IMR-90 (cell line): Measurements from ENCODE around the gene ZNF469. TPM values are rescaled to one million over a fixed set of nuclear protein-coding genes. Genes with fewer than 3 reads are reported as not detected.
A peak's percentile ranks its signal among the peaks of the same experiment; 100 is the strongest.

Experiments used
- ATAC-seq: fragments of 200-7000 bp; cut with Tn5 transposase; 2 replicates; pipeline ENCODE4 v1.9.1; 2020; ENCODE audit warnings: low read depth, mild to moderate bottlenecking, moderate library complexity
- BruUV-seq: library from RNA; stranded (reverse); fragments of 400-500 nt; replicated peaks from 2 replicates; lab custom pipeline; 2021; lab: Mats Ljungman, UMichigan
- CTCF ChIA-PET: fragments of 300-600 bp; formaldehyde crosslinking; extraction: SDS; loops from one replicate; lab custom pipeline; 2021; ENCODE audit warnings: antibody characterized with exemption; lab: Yijun Ruan, JAX
- POLR2A ChIA-PET: fragments of 300-600 bp; sonication (Branson Sonifier 250); formaldehyde crosslinking; loops from one replicate; lab custom pipeline; 2022; ENCODE audit warnings: antibody characterized with exemption; ENCODE audit not compliant: unreplicated experiment; lab: Charles Lee
- DNase-seq: peaks from one replicate; pipeline ENCODE4 v3.0.0; 2013
- H2AFZ ChIP-seq: replicated peaks from 2 replicates; pipeline ENCODE3; 2013; ENCODE audit warnings: low read length, mild to moderate bottlenecking; ENCODE audit not compliant: poor library complexity
- H2AK5ac ChIP-seq: 2 replicates; pipeline ENCODE4 v1.6.1; 2013; ENCODE audit warnings: low read depth, low read length, inconsistent platforms
- H2AK9ac ChIP-seq: replicated peaks from 2 replicates; pipeline ENCODE3; 2013; ENCODE audit warnings: mild to moderate bottlenecking, low read depth, low read length, moderate library complexity; ENCODE audit not compliant: poor library complexity
- H2BK120ac ChIP-seq: 2 replicates; pipeline ENCODE4 v1.6.1; 2013; ENCODE audit warnings: low read depth, low read length, inconsistent platforms
- H2BK15ac ChIP-seq: 3 replicates; pipeline ENCODE4 v1.6.1; 2013; ENCODE audit warnings: low read depth, low read length, inconsistent platforms
- H2BK20ac ChIP-seq: 2 replicates; pipeline ENCODE4 v1.6.1; 2013; ENCODE audit warnings: low read depth, mild to moderate bottlenecking, inconsistent platforms, low read length, moderate library complexity
- H2BK5ac ChIP-seq: 2 replicates; pipeline ENCODE4 v1.6.1; 2013; ENCODE audit warnings: mild to moderate bottlenecking, low read depth, low read length, inconsistent platforms; ENCODE audit not compliant: poor library complexity, severe bottlenecking
- H3K14ac ChIP-seq: replicated peaks from 2 replicates; pipeline ENCODE4 v1.6.1; 2013; ENCODE audit warnings: low read depth, low read length, inconsistent platforms
- H3K18ac ChIP-seq: 2 replicates; pipeline ENCODE4 v1.6.1; 2013; ENCODE audit warnings: low read depth, low read length, control low read depth
- H3K23ac ChIP-seq: 2 replicates; pipeline ENCODE4 v1.6.1; 2013; ENCODE audit warnings: low read depth, low read length, inconsistent platforms
- H3K27ac ChIP-seq: 2 replicates; pipeline ENCODE4 v1.5.1; 2013; ENCODE audit warnings: mild to moderate bottlenecking, control low read depth, low read length; ENCODE audit not compliant: insufficient read depth
- H3K27me3 ChIP-seq: 2 replicates; pipeline ENCODE4 v1.6.1; 2013; ENCODE audit warnings: low read length; ENCODE audit not compliant: control insufficient read depth, insufficient read depth
- H3K36me3 ChIP-seq: 2 replicates; pipeline ENCODE4 v1.6.1; 2013; ENCODE audit warnings: low read length, mixed read lengths; ENCODE audit not compliant: control insufficient read depth, insufficient read depth
- H3K4ac ChIP-seq: 2 replicates; pipeline ENCODE4 v1.6.1; 2013; ENCODE audit warnings: low read depth, low read length, inconsistent platforms
- H3K4me1 ChIP-seq: 2 replicates; pipeline ENCODE4 v1.6.1; 2013; ENCODE audit warnings: low read length, mixed read lengths; ENCODE audit not compliant: control insufficient read depth, insufficient read depth
- H3K4me2 ChIP-seq: 2 replicates; pipeline ENCODE4 v1.6.1; 2013; ENCODE audit warnings: low read depth, mild to moderate bottlenecking, control low read depth, low read length, moderate library complexity
- H3K4me3 ChIP-seq: 2 replicates; pipeline ENCODE4 v1.5.1; 2013; ENCODE audit warnings: low read depth, mild to moderate bottlenecking, control low read depth, low read length, moderate library complexity; ENCODE audit not compliant: insufficient read depth
- H3K56ac ChIP-seq: 2 replicates; pipeline ENCODE4 v1.6.1; 2013; ENCODE audit warnings: low read length, inconsistent platforms; ENCODE audit not compliant: insufficient read depth; ENCODE audit errors: extremely low read depth
- H3K79me1 ChIP-seq, 2 experiments: 2 replicates each; pipeline ENCODE4 v1.6.1; 2013; ENCODE audit warnings: low read length in 2 of 2, inconsistent platforms in 1 of 2, low read depth in 1 of 2
- H3K9ac ChIP-seq: 2 replicates; pipeline ENCODE4 v1.6.1; 2013; ENCODE audit warnings: low read depth, low read length, control low read depth
- H3K9me1 ChIP-seq: 2 replicates; pipeline ENCODE4 v1.6.1; 2013; ENCODE audit warnings: low read length, inconsistent platforms; ENCODE audit not compliant: insufficient read depth
- H3K9me3 ChIP-seq: 2 replicates; pipeline ENCODE4 v1.6.1; 2013; ENCODE audit warnings: low read length; ENCODE audit not compliant: control insufficient read depth, insufficient read depth
- H4K20me1 ChIP-seq: 2 replicates; pipeline ENCODE4 v1.6.1; 2013; ENCODE audit warnings: low read length, inconsistent platforms; ENCODE audit not compliant: insufficient read depth
- H4K5ac ChIP-seq: 2 replicates; pipeline ENCODE4 v1.6.1; 2013; ENCODE audit warnings: mild to moderate bottlenecking, low read depth, low read length, control low read depth
- H4K8ac ChIP-seq, 2 experiments: 2 replicates each; pipeline ENCODE4 v1.6.1; 2013; ENCODE audit warnings: low read depth in 2 of 2, low read length in 2 of 2, control low read depth in 1 of 2, inconsistent platforms in 1 of 2
- H4K91ac ChIP-seq: 2 replicates; pipeline ENCODE4 v1.6.1; 2013; ENCODE audit warnings: low read depth, low read length, inconsistent platforms; ENCODE audit not compliant: insufficient read depth
- BHLHE40 ChIP-seq: fragments of 150-350 bp; IDR thresholded peaks from 2 replicates; pipeline ENCODE4 v1.6.1; 2016; ENCODE audit warnings: mild to moderate bottlenecking, low read depth, low read length
- CTCF ChIP-seq: conservative IDR thresholded peaks from 2 replicates; pipeline ENCODE4 v1.5.1; 2012; ENCODE audit warnings: mild to moderate bottlenecking, low read depth, low read length, improper control_type of control experiment
- ELK1 ChIP-seq: fragments of 150-350 bp; IDR thresholded peaks from 2 replicates; pipeline ENCODE4 v1.6.1; 2016; ENCODE audit warnings: low read depth, mild to moderate bottlenecking, low read length, moderate library complexity, borderline replicate concordance
- FOS ChIP-seq: fragments of 150-350 bp; IDR thresholded peaks from 2 replicates; pipeline ENCODE4 v1.6.1; 2016; ENCODE audit warnings: low read depth, low read length
- MAFK ChIP-seq: IDR thresholded peaks from 2 replicates; pipeline ENCODE4 v1.6.1; 2012; ENCODE audit warnings: low read depth, low read length, improper control_type of control experiment
- MAZ ChIP-seq: IDR thresholded peaks from 2 replicates; pipeline ENCODE4 v1.6.1; 2012; ENCODE audit warnings: low read depth, mild to moderate bottlenecking, low read length, improper control_type of control experiment, moderate library complexity, borderline replicate concordance
- MXI1 ChIP-seq: IDR thresholded peaks from 2 replicates; pipeline ENCODE4 v1.6.1; 2012; ENCODE audit warnings: low read depth, mild to moderate bottlenecking, low read length, moderate library complexity, borderline replicate concordance
- NFE2L2 ChIP-seq: fragments of 150-350 bp; IDR thresholded peaks from 2 replicates; pipeline ENCODE4 v1.6.1; 2016; ENCODE audit warnings: low read depth, mild to moderate bottlenecking, low read length
- POLR2A ChIP-seq: IDR thresholded peaks from 2 replicates; pipeline ENCODE4 v1.6.1; 2012; ENCODE audit warnings: mild to moderate bottlenecking, low read depth, low read length
- RAD21 ChIP-seq: IDR thresholded peaks from 2 replicates; pipeline ENCODE4 v1.6.1; 2012; ENCODE audit warnings: low read length, improper control_type of control experiment
- RFX5 ChIP-seq: IDR thresholded peaks from 2 replicates; pipeline ENCODE4 v1.8.0; 2012; ENCODE audit warnings: low read depth, mild to moderate bottlenecking, low read length, moderate library complexity
- SMC3 ChIP-seq: fragments of 150-350 bp; IDR thresholded peaks from 2 replicates; pipeline ENCODE4 v1.6.1; 2016; ENCODE audit warnings: low read depth, mild to moderate bottlenecking, antibody characterized with exemption, low read length, moderate library complexity
- USF2 ChIP-seq: fragments of 150-350 bp; IDR thresholded peaks from 2 replicates; pipeline ENCODE4 v1.6.1; 2017; ENCODE audit warnings: mild to moderate bottlenecking, antibody characterized with exemption, low read length, low read depth
- WGBS, 2 experiments: methylation state at CpG; one replicate each; pipeline versions ENCODE4 v1.1.5 to v1.1.7; 2013; ENCODE audit warnings: missing lambda C conversion rate in 2 of 2; ENCODE audit not compliant: insufficient read length in 1 of 2; ENCODE audit errors: extremely low coverage in 2 of 2; 5-methylcytosine and 5-hydroxymethylcytosine counted together
- dilution Hi-C: fragments of 300-500 bp; cut with HindIII; formaldehyde crosslinking; loops from one replicate; pipeline ENCODE4 v1.14.3; 2018; ENCODE audit warnings: low sequenced_read_pairs; ENCODE audit not compliant: unreplicated experiment
- in situ Hi-C: fragments of 300-500 bp; cut with MboI; formaldehyde crosslinking; loops from 3 replicates; pipeline ENCODE4 v1.14.3; 2019; ENCODE audit warnings: low sequenced_read_pairs, inconsistent platforms, mixed read lengths
- intact Hi-C: fragments of 100-400 bp; cut with micrococcal nuclease; formaldehyde crosslinking; loops from 2 replicates; pipeline ENCODE4 v1.10.0; 2022
- polyA plus RNA-seq, 3 experiments: library from polyadenylated mRNA; depleted of rRNA; stranded (reverse); fragments of >200 nt; gene quantifications; 2 replicates each; pipeline ENCODE4 v1.2.3, GENCODE V29; 2012; ENCODE audit warnings: low replicate concordance in 1 of 3
- total RNA-seq: library from RNA; depleted of rRNA; stranded (reverse); fragments of >200 nt; gene quantifications from 2 replicates; pipeline ENCODE4 v1.2.3, GENCODE V29; 2012

The ZNF469 gene
- total and polyA plus RNA-seq, 2 of the 4 experiments (the other 2 are of a cell fraction), result 1.1 to 13.3 TPM

GRCh38 chr16:88356124-88356726 lies 26.5 kb upstream of the ZNF469 start (continued):
- TF ChIP-seq RAD21, result no peak

GRCh38 chr16:88356727-88357199 lies 26.0 kb upstream of the ZNF469 start:
- H3K14ac ChIP-seq, result no peak overlapping the region
- peak overlapping the region; percentile 31; the same call in 1 of the 2 replicates for H2AK5ac ChIP-seq
- dilution Hi-C loops, result no loop called here
- H3K79me1 ChIP-seq, result no peaks in the 10 kb centered on the region
- H2BK120ac ChIP-seq, result no peak overlapping the region
- H3K23ac ChIP-seq, result no peak overlapping the region
- H2AK9ac ChIP-seq, result peak overlapping the region; percentile 1
- no peak overlapping the region; the same call in 1 of the 2 replicates for H4K91ac ChIP-seq
- peaks cover 4% of the 10 kb centered on the region for H3K9me3 ChIP-seq
- CTCF ChIA-PET, result no interaction called here
- H3K4me1 ChIP-seq, result 0 out of 2 replicates have a peak, but pooled peaks cover 2% of the 10 kb centered on the region
- H3K56ac ChIP-seq, result no peak overlapping the region
- no peak overlapping the region for H4K8ac ChIP-seq
- BruUV-seq, result no TSS peak
- no peak overlapping the region for H3K4me3 ChIP-seq
- no peak overlapping the region for H4K5ac ChIP-seq
- 93% methylated on average over 3 of the region's 13 CpGs; no CpG with 5 or more reads in 1 of the 2 experiments for WGBS, 2 experiments
- H3K27ac ChIP-seq, result no peak overlapping the region
- no peaks in the 10 kb centered on the region; the same call in 1 of the 2 replicates for H4K20me1 ChIP-seq
- H3K27me3 ChIP-seq, result peaks cover 3% of the 10 kb centered on the region
- in situ Hi-C loops, result no loop called here
- no peak overlapping the region for H2AFZ ChIP-seq
- H2BK5ac ChIP-seq, result no peak overlapping the region
- no peak overlapping the region for H3K9ac ChIP-seq
- 0 out of 2 replicates have a peak overlapping the region, but pooled peaks have one; percentile 5 for H3K4ac ChIP-seq
- no peak overlapping the region for H3K18ac ChIP-seq
- peaks cover 3% of the 10 kb centered on the region; the same call in 1 of the 2 replicates for H3K9me1 ChIP-seq
- no peaks in the 10 kb centered on the region for H3K36me3 ChIP-seq
- intact Hi-C loops, result no loop called here
- H3K4me2 ChIP-seq, result no peak overlapping the region
- DNase-seq (no peak), ATAC-seq (no peak)
- H2BK20ac ChIP-seq, result no peak overlapping the region
- H2BK15ac ChIP-seq, result no peak overlapping the region
- POLR2A ChIA-PET, result no interaction called here
- no peak for TF ChIP-seq FOS
- no peak for TF ChIP-seq USF2
- no peak for TF ChIP-seq MAFK
- no peak for TF ChIP-seq POLR2A
- no peak for TF ChIP-seq MAZ
- no peak for TF ChIP-seq MXI1
- TF ChIP-seq BHLHE40, result no peak
- no peak for TF ChIP-seq NFE2L2
- TF ChIP-seq RFX5, result no peak
- no peak for TF ChIP-seq RAD21
- TF ChIP-seq CTCF, result no peak
- no peak for TF ChIP-seq SMC3
- no peak for TF ChIP-seq ELK1
